SK-N-SH treated with all-trans-retinoic acid at 6 μM for 48 hours (cell line): ENCODE data around the gene POC1A.

ENCODE experiments used
- ATAC-seq: fragments of 200-7000 bp; cut with Tn5 transposase; 3 replicates; pipeline ENCODE4 v1.9.1; 2020; ENCODE audit warnings: mild to moderate bottlenecking, moderate library complexity
- BACH2 ChIP-seq: fragments of 250-450 bp; sonication (Bioruptor Pico); IDR thresholded peaks from 2 replicates; pipeline ENCODE4 v1.9.0; 2021; ENCODE audit warnings: mild to moderate bottlenecking, borderline replicate concordance
- CREB5 ChIP-seq: fragments of 250-450 bp; sonication (Bioruptor Pico); IDR thresholded peaks from 2 replicates; pipeline ENCODE4 v1.5.1; 2020; ENCODE audit warnings: low read depth, mild to moderate bottlenecking, moderate library complexity
- CSDC2 ChIP-seq: fragments of 250-450 bp; sonication (Bioruptor Pico); IDR thresholded peaks from 2 replicates; pipeline ENCODE4 v1.5.0; 2020; ENCODE audit warnings: mild to moderate bottlenecking, moderate library complexity
- CSRNP3 ChIP-seq: fragments of 250-450 bp; sonication (Bioruptor Pico); IDR thresholded peaks from 2 replicates; pipeline ENCODE4 v1.5.1; 2021; ENCODE audit warnings: mild to moderate bottlenecking, moderate library complexity
- ESRRG ChIP-seq: fragments of 250-450 bp; sonication (Bioruptor Pico); IDR thresholded peaks from 2 replicates; pipeline ENCODE4 v1.6.1; 2021; ENCODE audit warnings: mild to moderate bottlenecking
- GLIS3 ChIP-seq: fragments of 250-450 bp; sonication (Bioruptor Pico); IDR thresholded peaks from 2 replicates; pipeline ENCODE4 v1.5.0; 2020; ENCODE audit warnings: mild to moderate bottlenecking, moderate library complexity
- ISL1 ChIP-seq: fragments of 250-450 bp; sonication (Bioruptor Pico); IDR thresholded peaks from 2 replicates; pipeline ENCODE4 v2.1.2; 2022; ENCODE audit warnings: mild to moderate bottlenecking, moderate library complexity
- PATZ1 ChIP-seq: fragments of 250-450 bp; sonication (Bioruptor Pico); IDR thresholded peaks from 2 replicates; pipeline ENCODE4 v1.8.0; 2020; ENCODE audit warnings: mild to moderate bottlenecking, moderate library complexity, borderline replicate concordance
- POU6F1 ChIP-seq: fragments of 250-450 bp; sonication (Bioruptor Pico); IDR thresholded peaks from 2 replicates; pipeline ENCODE4 v1.8.0; 2021; ENCODE audit warnings: low read depth, mild to moderate bottlenecking, moderate library complexity, borderline replicate concordance
- PPARA ChIP-seq: fragments of 250-450 bp; sonication (Bioruptor Pico); IDR thresholded peaks from 2 replicates; pipeline ENCODE4 v1.5.0; 2020; ENCODE audit warnings: mild to moderate bottlenecking, borderline replicate concordance
- RARB ChIP-seq: fragments of 250-450 bp; sonication (Bioruptor Pico); IDR thresholded peaks from 2 replicates; pipeline ENCODE4 v1.8.0; 2021; ENCODE audit warnings: mild to moderate bottlenecking, moderate library complexity
- SNAI2 ChIP-seq: fragments of 250-450 bp; sonication (Bioruptor Pico); IDR thresholded peaks from 2 replicates; pipeline ENCODE4 v1.5.0; 2020; ENCODE audit warnings: mild to moderate bottlenecking, moderate library complexity
- TCF4 ChIP-seq: fragments of 250-450 bp; sonication (Bioruptor Pico); IDR thresholded peaks from 2 replicates; pipeline ENCODE4 v1.8.0; 2021; ENCODE audit warnings: mild to moderate bottlenecking, moderate library complexity, borderline replicate concordance
- TOX ChIP-seq: fragments of 250-450 bp; sonication (Bioruptor Pico); IDR thresholded peaks from 2 replicates; pipeline ENCODE4 v1.8.0; 2021; ENCODE audit warnings: mild to moderate bottlenecking, moderate library complexity, borderline replicate concordance
- TSHZ2 ChIP-seq: fragments of 250-450 bp; sonication (Bioruptor Pico); IDR thresholded peaks from 2 replicates; pipeline ENCODE4 v1.5.0; 2020; ENCODE audit warnings: mild to moderate bottlenecking, moderate library complexity
- ZC3H10 ChIP-seq: fragments of 250-450 bp; sonication (Bioruptor Pico); IDR thresholded peaks from 2 replicates; pipeline ENCODE4 v1.5.1; 2021; ENCODE audit warnings: mild to moderate bottlenecking, moderate library complexity
- ZFP3 ChIP-seq: fragments of 250-450 bp; sonication (Bioruptor Pico); IDR thresholded peaks from 2 replicates; pipeline ENCODE4 v1.5.0; 2020; ENCODE audit warnings: mild to moderate bottlenecking, moderate library complexity
- ZNF565 ChIP-seq: fragments of 450-650 bp; formaldehyde crosslinking; conservative IDR thresholded peaks from 2 replicates; pipeline ENCODE4 v1.5.0; 2020; ENCODE audit warnings: low read depth, mild to moderate bottlenecking, moderate library complexity
- ZNF70 ChIP-seq: fragments of 450-650 bp; formaldehyde crosslinking; IDR thresholded peaks from 2 replicates; pipeline ENCODE4 v1.5.0; 2020; ENCODE audit warnings: mild to moderate bottlenecking, moderate library complexity
- ZNF8 ChIP-seq: fragments of 450-650 bp; formaldehyde crosslinking; IDR thresholded peaks from 2 replicates; pipeline ENCODE4 v1.5.0; 2020; ENCODE audit warnings: mild to moderate bottlenecking, moderate library complexity

Gene POC1A

GRCh38 chr3:52062505-52062904 lies 91.7 kb downstream of the POC1A start:
- ATAC-seq: peak; percentile 82
- TF ChIP-seq BACH2 (no peak), RARB (no peak), TCF4 (CRISPR knock-in tag) (no peak), ZC3H10 (CRISPR knock-in tag) (no peak), ZFP3 (CRISPR knock-in tag) (no peak), POU6F1 (no peak), SNAI2 (CRISPR knock-in tag) (no peak), CSDC2 (CRISPR knock-in tag) (no peak), CSRNP3 (CRISPR knock-in tag) (no peak), TOX (CRISPR knock-in tag) (no peak)

GRCh38 chr3:52061121-52061910 lies 92.9 kb downstream of the POC1A start:
- no peak for ATAC-seq
- TF ChIP-seq ZNF8 (CRISPR knock-in tag) (no peak), ZNF565 (CRISPR knock-in tag) (no peak), ISL1 (no peak)

- ATAC-seq: no peak
- TF ChIP-seq ZFP3 (CRISPR knock-in tag) (no peak), CREB5 (CRISPR knock-in tag) (no peak), GLIS3 (CRISPR knock-in tag) (no peak), PATZ1 (CRISPR knock-in tag) (no peak), CSDC2 (CRISPR knock-in tag) (no peak), CSRNP3 (CRISPR knock-in tag) (no peak), TCF4 (CRISPR knock-in tag) (no peak), PPARA (CRISPR knock-in tag) (no peak)
Measured at GRCh38 chr3:52059781-52060180, 94.4 kb downstream of the POC1A start.

GRCh38 chr3:52057812-52058495 lies 96.3 kb downstream of the POC1A start:
- no peak for ATAC-seq
- TF ChIP-seq PATZ1 (CRISPR knock-in tag): no peak
- TF ChIP-seq ESRRG (CRISPR knock-in tag): no peak
- no peak for TF ChIP-seq CSDC2 (CRISPR knock-in tag)
- TF ChIP-seq RARB: no peak
- TF ChIP-seq PPARA (CRISPR knock-in tag): no peak
- no peak for TF ChIP-seq ZNF70 (CRISPR knock-in tag)
- TF ChIP-seq SNAI2 (CRISPR knock-in tag): no peak
- TF ChIP-seq BACH2: no peak
- no peak for TF ChIP-seq TSHZ2 (CRISPR knock-in tag)
- TF ChIP-seq ZFP3 (CRISPR knock-in tag): no peak
- no peak for TF ChIP-seq ZNF565 (CRISPR knock-in tag)
